Measurements from ENCODE around the gene BOC.

The BOC gene

GRCh38 chr3:113288881-113289280 lies 77.5 kb downstream of the BOC start:
- no peak for DNase-seq (ENCODE audit: low read depth)

- DNase-seq (ENCODE audit: low read depth), result no peak
Measured at GRCh38 chr3:113291572-113291971, 80.2 kb downstream of the BOC start.

GRCh38 chr3:113292933-113293332 lies 81.6 kb downstream of the BOC start:
- no peak for DNase-seq (ENCODE audit: low read depth)

- DNase-seq (ENCODE audit: low read depth), result no peak
Measured at GRCh38 chr3:113293348-113293747, 82.0 kb downstream of the BOC start.

GRCh38 chr3:113295463-113295862 lies 84.1 kb downstream of the BOC start:
- no peak for DNase-seq (ENCODE audit: low read depth)

- DNase-seq (ENCODE audit: low read depth), result no peak
Measured at GRCh38 chr3:113297287-113297686, 85.9 kb downstream of the BOC start.

- no peak for DNase-seq (ENCODE audit: low read depth)
Measured at GRCh38 chr3:113297841-113298240, 86.5 kb downstream of the BOC start.

- no peak for DNase-seq (ENCODE audit: low read depth)
Measured at GRCh38 chr3:113300596-113300995, 89.2 kb downstream of the BOC start.

GRCh38 chr3:113304102-113304501 lies 92.7 kb downstream of the BOC start:
- DNase-seq (ENCODE audit: low read depth), result no peak

GRCh38 chr3:113304856-113305540 lies 93.6 kb downstream of the BOC start:
- DNase-seq (ENCODE audit: low read depth), result no peak

GRCh38 chr3:113310960-113311359 lies 99.6 kb downstream of the BOC start:
- DNase-seq (ENCODE audit: low read depth), result no peak

GRCh38 chr3:113312416-113312815 lies 101.1 kb downstream of the BOC start:
- DNase-seq (ENCODE audit: low read depth), result no peak

- DNase-seq (ENCODE audit: low read depth), result no peak
Measured at GRCh38 chr3:113314923-113315322, 103.6 kb downstream of the BOC start.

- DNase-seq (ENCODE audit: low read depth), result no peak
Measured at GRCh38 chr3:113329757-113330156, 118.4 kb downstream of the BOC start.

GRCh38 chr3:113330742-113331141 lies 119.4 kb downstream of the BOC start:
- no peak for DNase-seq (ENCODE audit: low read depth)

GRCh38 chr3:113331187-113331586 lies 119.8 kb downstream of the BOC start:
- DNase-seq (ENCODE audit: low read depth), result no peak
